LNCaP clone FGC (cell line): ENCODE measurements around the gene NAA15.

Source experiments
- DNase-seq: peaks from one replicate; pipeline ENCODE4 v3.0.0-alpha.2; 2011; ENCODE audit warnings: low read depth
- H3K4me3 ChIP-seq: 2 replicates; pipeline ENCODE4 v1.5.1; 2011; ENCODE audit warnings: mild to moderate bottlenecking, low read depth, low read length, control low read depth
- TF ChIP-seq, protein P1 (sequence below): IDR thresholded peaks from 2 replicates; pipeline ENCODE4 v1.5.1; 2012; ENCODE audit warnings: mild to moderate bottlenecking; ENCODE audit not compliant: control insufficient read depth, insufficient read depth; ENCODE audit errors: extremely low read depth

The NAA15 gene

DNA sequence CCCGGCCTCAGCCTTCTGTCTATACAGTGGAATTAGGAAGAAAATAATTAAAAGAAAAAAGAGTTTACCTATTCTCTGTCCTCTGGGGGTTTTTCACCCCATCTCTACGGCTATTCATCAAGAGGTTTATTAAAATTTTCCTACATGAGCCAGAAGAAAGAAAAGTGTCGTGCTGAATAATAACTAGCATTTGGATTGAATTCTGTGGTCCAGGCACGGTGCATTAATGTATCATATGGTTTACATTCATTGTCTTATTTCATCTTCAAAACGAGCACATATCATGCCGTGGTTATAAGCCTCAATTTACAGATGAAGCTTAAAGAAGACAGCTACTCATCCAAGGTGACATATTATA is 5.4 kb upstream of the NAA15 start:
- DNase-seq = no peak
- TF ChIP-seq, protein P1, sequence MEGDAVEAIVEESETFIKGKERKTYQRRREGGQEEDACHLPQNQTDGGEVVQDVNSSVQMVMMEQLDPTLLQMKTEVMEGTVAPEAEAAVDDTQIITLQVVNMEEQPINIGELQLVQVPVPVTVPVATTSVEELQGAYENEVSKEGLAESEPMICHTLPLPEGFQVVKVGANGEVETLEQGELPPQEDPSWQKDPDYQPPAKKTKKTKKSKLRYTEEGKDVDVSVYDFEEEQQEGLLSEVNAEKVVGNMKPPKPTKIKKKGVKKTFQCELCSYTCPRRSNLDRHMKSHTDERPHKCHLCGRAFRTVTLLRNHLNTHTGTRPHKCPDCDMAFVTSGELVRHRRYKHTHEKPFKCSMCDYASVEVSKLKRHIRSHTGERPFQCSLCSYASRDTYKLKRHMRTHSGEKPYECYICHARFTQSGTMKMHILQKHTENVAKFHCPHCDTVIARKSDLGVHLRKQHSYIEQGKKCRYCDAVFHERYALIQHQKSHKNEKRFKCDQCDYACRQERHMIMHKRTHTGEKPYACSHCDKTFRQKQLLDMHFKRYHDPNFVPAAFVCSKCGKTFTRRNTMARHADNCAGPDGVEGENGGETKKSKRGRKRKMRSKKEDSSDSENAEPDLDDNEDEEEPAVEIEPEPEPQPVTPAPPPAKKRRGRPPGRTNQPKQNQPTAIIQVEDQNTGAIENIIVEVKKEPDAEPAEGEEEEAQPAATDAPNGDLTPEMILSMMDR = no peak
- peak overlapping the region; percentile 97 for H3K4me3 ChIP-seq

DNA sequence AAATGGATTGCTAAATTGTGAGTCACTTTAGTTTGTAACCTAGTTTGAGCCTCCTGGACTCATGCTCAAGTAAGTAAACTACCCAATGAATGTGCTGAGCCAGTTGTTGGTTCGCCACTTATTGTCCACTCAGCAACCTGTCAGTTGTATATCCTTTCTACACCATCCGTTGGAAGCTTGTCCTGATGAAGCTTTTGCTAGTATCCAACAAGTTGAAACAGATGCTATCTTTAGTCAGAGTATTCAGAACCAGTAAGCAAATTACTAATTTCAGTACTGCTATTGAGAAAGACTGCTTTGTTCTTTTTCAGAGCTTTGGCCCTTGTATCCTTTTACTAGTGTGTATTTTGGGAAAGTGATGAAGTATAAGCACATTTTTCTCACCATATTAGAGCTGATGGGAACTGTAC is 4.3 kb upstream of the NAA15 start:
- no peak for DNase-seq
- H3K4me3 ChIP-seq = no peak overlapping the region
- TF ChIP-seq, protein P1 = no peak

DNA sequence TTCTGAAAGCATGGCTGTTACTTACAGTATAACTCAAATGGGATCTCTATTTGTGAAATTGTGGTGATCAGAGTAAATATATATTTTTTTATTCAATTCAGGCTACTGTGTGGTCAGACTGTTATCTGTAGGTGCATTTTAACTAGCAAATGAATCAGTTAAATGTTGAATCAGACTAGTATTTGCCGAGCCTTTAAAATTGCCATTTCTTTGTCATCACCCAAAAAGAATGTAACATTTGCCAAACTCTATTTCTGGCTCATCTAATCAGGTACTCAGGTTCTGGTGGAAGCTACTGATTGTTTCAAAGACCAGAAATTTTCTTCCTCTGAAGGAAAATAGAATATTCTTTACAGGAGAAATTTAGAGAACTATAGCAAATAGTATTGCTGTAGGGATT is 1.8 kb upstream of the NAA15 start:
- DNase-seq = no peak
- TF ChIP-seq, protein P1 = no peak
- H3K4me3 ChIP-seq = no peak overlapping the region

DNA sequence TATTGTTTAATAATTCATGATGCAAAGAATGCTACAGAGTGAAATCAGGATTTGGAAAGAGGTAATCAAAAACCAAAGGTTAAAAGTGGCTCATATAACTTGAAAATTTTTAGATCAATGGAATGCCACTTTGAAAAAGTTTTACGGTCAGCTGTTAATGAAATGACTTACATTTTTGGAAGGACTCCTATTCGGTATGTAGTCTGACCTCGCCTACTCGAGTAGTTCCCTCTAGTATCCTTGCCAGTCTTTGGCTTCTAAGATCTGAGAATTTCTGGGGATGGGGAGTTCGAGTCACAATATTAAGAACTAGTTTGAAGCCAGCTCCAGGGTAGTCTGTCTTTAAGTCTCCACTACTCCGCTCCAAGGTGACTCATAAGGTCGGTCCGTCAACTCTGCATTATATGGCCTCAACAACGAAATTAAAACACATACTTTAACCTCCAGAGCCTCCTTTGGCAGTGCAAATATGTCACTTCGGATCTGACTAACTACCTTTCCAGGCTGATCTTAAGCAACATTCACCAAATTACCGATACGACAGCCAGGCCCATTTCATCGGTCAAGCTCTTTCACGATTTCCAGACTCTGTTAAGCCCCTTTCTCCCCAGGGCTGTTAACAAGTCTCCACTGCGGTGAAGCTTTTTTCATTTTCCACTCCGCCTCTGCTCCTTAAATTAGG is 733 bp upstream of the NAA15 start:
- peak overlapping the region; percentile 99 for H3K4me3 ChIP-seq
- TF ChIP-seq, protein P1 = no peak
- DNase-seq = no peak

DNA sequence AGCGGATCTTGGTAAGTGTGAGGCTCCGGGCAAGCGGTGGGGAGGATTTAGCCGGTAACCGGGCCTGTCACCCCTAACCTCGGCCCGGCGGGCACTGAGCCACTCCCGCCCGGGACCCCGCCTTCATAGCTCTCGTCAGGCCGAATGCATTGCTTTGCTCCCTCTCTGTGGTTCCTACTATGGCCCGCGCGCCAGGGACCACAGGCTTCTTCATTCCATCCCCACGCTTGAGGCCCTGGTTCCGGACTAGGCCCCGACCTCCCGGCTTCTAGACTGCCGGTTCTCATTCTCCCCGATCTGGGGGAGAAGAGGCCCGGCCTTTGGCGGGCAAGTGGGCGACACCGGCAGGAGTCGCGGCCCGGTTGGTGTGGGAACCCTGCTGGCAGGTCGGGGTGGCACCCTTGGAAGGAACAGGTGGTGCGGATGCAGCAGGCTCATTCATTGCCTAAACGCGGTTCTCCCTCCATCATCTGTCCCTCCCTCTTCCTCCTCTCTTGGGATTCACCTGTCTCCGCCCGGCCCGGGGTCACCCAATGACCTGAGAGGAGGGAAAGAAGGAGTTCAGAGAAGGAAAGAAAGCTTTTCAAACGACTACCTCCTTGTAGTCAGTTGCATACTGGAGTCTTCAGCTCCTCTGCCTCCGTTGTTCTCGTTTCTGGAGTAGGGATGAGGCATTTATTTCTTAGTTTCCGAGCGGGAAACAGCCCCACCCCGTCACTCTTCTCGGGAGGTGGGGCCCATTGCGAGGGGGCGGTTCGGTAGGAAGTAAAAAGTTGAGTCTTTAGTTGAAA is 711 bp downstream of the NAA15 start, which contains the start of gene NDUFC1:
Gene NDUFC1, minus strand, starts transcription at position 657 of the 791 bp plus-strand sequence. CDS start 6,679 bp downstream, outside the sequence.
- TF ChIP-seq, protein P1 = no peak
- DNase-seq = no peak
- H3K4me3 ChIP-seq = peak within 1 kb of the TSS; percentile 99

DNA sequence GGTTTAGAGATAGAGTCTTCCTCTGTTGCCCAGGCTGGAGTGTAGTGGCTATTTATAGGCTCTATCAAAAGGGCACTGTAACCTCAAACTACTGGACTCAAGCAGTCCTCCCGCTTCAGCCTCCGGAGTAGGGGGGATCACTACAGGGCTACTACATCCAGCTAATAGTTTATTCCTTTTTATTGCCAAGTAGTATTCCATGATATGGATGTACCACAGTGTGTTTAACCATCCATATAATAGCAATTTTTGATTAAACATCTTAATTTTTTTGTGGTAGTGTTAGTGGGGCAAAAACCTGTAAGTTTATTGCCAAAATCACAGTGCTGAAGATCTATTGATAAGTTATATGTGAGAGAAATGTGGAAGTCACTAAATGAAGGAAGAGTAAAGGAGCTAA is 3.6 kb downstream of the NAA15 start:
- TF ChIP-seq, protein P1 = no peak
- no peak for DNase-seq
- no peak overlapping the region for H3K4me3 ChIP-seq
